H1 (cell line): Measurements from ENCODE around the gene SCAMP2. TPM values are rescaled to one million over a fixed set of nuclear protein-coding genes. Genes with fewer than 3 reads are reported as not detected.

Experiments used
- CTCF ChIA-PET: fragments of 300-600 bp; sonication (Branson Sonifier 250); formaldehyde crosslinking; loops from one replicate; lab custom pipeline; 2021; ENCODE audit not compliant: partially characterized antibody; lab: Charles Lee
- POLR2A ChIA-PET: fragments of 300-600 bp; sonication (Branson Sonifier 250); formaldehyde crosslinking; loops from one replicate; lab custom pipeline; 2021; ENCODE audit warnings: inconsistent platforms; ENCODE audit not compliant: partially characterized antibody; lab: Charles Lee
- DNase-seq, 2 experiments: peaks; one replicate each; pipeline versions ENCODE4 v3.0.0 to v3.0.0-alpha.2; 2010 to 2022; ENCODE audit warnings: low spot score in 2 of 2, low read depth in 1 of 2, mixed read lengths in 1 of 2
- FAIRE-seq: peaks from 2 replicates; lab custom pipeline; 2011; peaks lifted over from hg19 to GRCh38; lab: Jason Lieb, UNC
- H2AFZ ChIP-seq: 2 replicates; pipeline ENCODE4 v1.8.1; 2012; ENCODE audit warnings: low read length, inconsistent platforms
- H2AK5ac ChIP-seq: 2 replicates; pipeline ENCODE4 v1.6.1; 2013; ENCODE audit warnings: low read depth, low read length
- H2BK120ac ChIP-seq: replicated peaks from 2 replicates; pipeline ENCODE3; 2013; ENCODE audit warnings: low read depth, low read length, inconsistent platforms
- H2BK12ac ChIP-seq: 2 replicates; pipeline ENCODE4 v1.6.1; 2013; ENCODE audit warnings: low read depth, low read length
- H2BK15ac ChIP-seq: 2 replicates; pipeline ENCODE4 v1.6.1; 2013; ENCODE audit warnings: low read length
- H2BK20ac ChIP-seq: 2 replicates; pipeline ENCODE4 v1.6.1; 2013; ENCODE audit warnings: low read length
- H2BK5ac ChIP-seq: 2 replicates; pipeline ENCODE4 v1.6.1; 2013; ENCODE audit warnings: low read depth, low read length
- H3K14ac ChIP-seq: 2 replicates; pipeline ENCODE4 v1.6.1; 2013; ENCODE audit warnings: inconsistent platforms; ENCODE audit not compliant: insufficient read length
- H3K18ac ChIP-seq: 2 replicates; pipeline ENCODE4 v1.6.1; 2013; ENCODE audit warnings: low read length; ENCODE audit errors: extremely low read depth
- H3K23ac ChIP-seq: 2 replicates; pipeline ENCODE4 v1.6.1; 2013; ENCODE audit warnings: inconsistent platforms; ENCODE audit not compliant: insufficient read length
- H3K23me2 ChIP-seq: 2 replicates; pipeline ENCODE4 v1.6.1; 2013; ENCODE audit warnings: low read depth, low read length
- H3K27ac ChIP-seq: 2 replicates; pipeline ENCODE4 v1.6.1; 2011; ENCODE audit warnings: low read depth, low read length, inconsistent platforms
- H3K27me3 ChIP-seq, 4 experiments: replicated peaks in 1 of 4; 1 replicate in 1 of 4; 2 replicates in 3 of 4; pipeline versions ENCODE4 v1.6.1 to v1.8.1; 2011 to 2013; ENCODE audit warnings: low read length in 3 of 4, mild to moderate bottlenecking in 3 of 4, inconsistent platforms in 2 of 4, mixed read lengths in 2 of 4, moderate library complexity in 1 of 4; ENCODE audit not compliant: control insufficient read depth in 3 of 4, insufficient read depth in 3 of 4; ENCODE audit errors: extremely low read depth in 1 of 4
- H3K36me3 ChIP-seq, 4 experiments: 2 replicates each; pipeline versions ENCODE4 v1.6.1 to v1.8.1; 2011 to 2013; ENCODE audit warnings: mild to moderate bottlenecking in 4 of 4, low read length in 3 of 4, moderate library complexity in 2 of 4, control low read depth in 1 of 4, inconsistent platforms in 1 of 4; ENCODE audit not compliant: insufficient read depth in 4 of 4, control insufficient read depth in 2 of 4
- H3K4ac ChIP-seq: replicated peaks from 2 replicates; pipeline ENCODE3; 2013; ENCODE audit warnings: low read length, low read depth, mixed read lengths, inconsistent platforms; ENCODE audit not compliant: insufficient read length
- H3K4me1 ChIP-seq, 4 experiments: replicated peaks in 1 of 4; 1 replicate in 1 of 4; 2 replicates in 3 of 4; pipeline versions ENCODE4 v1.6.1 to v1.8.1; 2011 to 2013; ENCODE audit warnings: low read length in 3 of 4, inconsistent platforms in 2 of 4, mixed read lengths in 1 of 4; ENCODE audit not compliant: insufficient read depth in 4 of 4, control insufficient read depth in 3 of 4
- H3K4me2 ChIP-seq, 2 experiments: 2 replicates each; pipeline versions ENCODE4 v1.6.1 to v1.8.1; 2011 to 2013; ENCODE audit warnings: low read depth in 2 of 2, low read length in 2 of 2, control low read depth in 1 of 2, inconsistent platforms in 1 of 2, mild to moderate bottlenecking in 1 of 2; ENCODE audit not compliant: insufficient read depth in 1 of 2
- H3K4me3 ChIP-seq, 4 experiments: fragments of 200-600, 300-600 bp in 1 of 4; sonication (generic), shearing (Covaris generic), sonication (Bioruptor Twin) in 1 of 4; 2 replicates each; pipeline versions ENCODE4 v1.5.1 to v1.8.1; 2011 to 2016; ENCODE audit warnings: low read length in 4 of 4, low read depth in 3 of 4, control low read depth in 2 of 4, inconsistent platforms in 2 of 4, mild to moderate bottlenecking in 2 of 4, mixed read lengths in 1 of 4, moderate library complexity in 1 of 4; ENCODE audit not compliant: insufficient read depth in 2 of 4; ENCODE audit errors: extremely low read depth in 1 of 4
- H3K56ac ChIP-seq: replicated peaks from 2 replicates; pipeline ENCODE3; 2013; ENCODE audit warnings: low read depth, mild to moderate bottlenecking, mixed read lengths, low read length, inconsistent platforms; ENCODE audit not compliant: insufficient read length
- H3K79me1 ChIP-seq: 2 replicates; pipeline ENCODE4 v1.6.1; 2013; ENCODE audit warnings: low read depth, low read length, control low read depth
- H3K79me2 ChIP-seq, 2 experiments: 2 replicates each; pipeline versions ENCODE4 v1.6.1 to v1.8.1; 2012 to 2013; ENCODE audit warnings: low read length in 2 of 2, mild to moderate bottlenecking in 2 of 2, inconsistent platforms in 1 of 2; ENCODE audit not compliant: insufficient read depth in 2 of 2, control insufficient read depth in 1 of 2
- H3K9ac ChIP-seq, 4 experiments: replicated peaks in 1 of 4; 1 replicate in 1 of 4; 2 replicates in 3 of 4; pipeline versions ENCODE4 v1.6.1 to v1.8.1; 2011 to 2013; ENCODE audit warnings: low read depth in 3 of 4, low read length in 3 of 4, control low read depth in 2 of 4, mild to moderate bottlenecking in 2 of 4, moderate library complexity in 2 of 4, inconsistent platforms in 1 of 4; ENCODE audit errors: extremely low read depth in 1 of 4
- H3K9me3 ChIP-seq, 2 experiments: 2 replicates each; pipeline versions ENCODE4 v1.6.1 to v1.8.1; 2012 to 2013; ENCODE audit warnings: mild to moderate bottlenecking in 2 of 2, moderate library complexity in 2 of 2, control low read depth in 1 of 2, inconsistent platforms in 1 of 2, low read depth in 1 of 2, low read length in 1 of 2, mixed read lengths in 1 of 2; ENCODE audit not compliant: insufficient read depth in 2 of 2
- H4K20me1 ChIP-seq, 2 experiments: replicated peaks in 1 of 2; 2 replicates each; pipeline versions ENCODE3 to v1.8.1; 2011 to 2013; ENCODE audit warnings: inconsistent platforms in 2 of 2, low read length in 2 of 2, mild to moderate bottlenecking in 1 of 2; ENCODE audit not compliant: insufficient read depth in 2 of 2, control insufficient read depth in 1 of 2
- H4K5ac ChIP-seq: 2 replicates; pipeline ENCODE4 v1.6.1; 2013; ENCODE audit warnings: low read length, low read depth, mixed read lengths, inconsistent platforms; ENCODE audit not compliant: insufficient read length
- H4K8ac ChIP-seq: 2 replicates; pipeline ENCODE4 v1.8.0; 2013; ENCODE audit warnings: mild to moderate bottlenecking, moderate library complexity, low read length, inconsistent platforms; ENCODE audit not compliant: insufficient read depth; ENCODE audit errors: extremely low read depth
- H4K91ac ChIP-seq: replicated peaks from 2 replicates; pipeline ENCODE3; 2013; ENCODE audit warnings: low read length, mixed read lengths, inconsistent platforms; ENCODE audit not compliant: insufficient read length
- CTCF ChIP-seq, 3 experiments: IDR thresholded peaks; 1 replicate in 2 of 3; 2 replicates in 1 of 3; pipeline versions ENCODE4 v1.5.1 to v1.6.1; 2011; ENCODE audit warnings: low read length in 3 of 3, mild to moderate bottlenecking in 3 of 3, inconsistent platforms in 2 of 3, low read depth in 1 of 3, moderate library complexity in 1 of 3; ENCODE audit not compliant: insufficient read depth in 1 of 3; ENCODE audit errors: control extremely low read depth in 1 of 3
- SP2 ChIP-seq: IDR thresholded peaks from 2 replicates; pipeline ENCODE4 v1.6.1; 2012; ENCODE audit warnings: mild to moderate bottlenecking, low read length, inconsistent platforms
- WGBS, 2 experiments: shearing (Covaris generic) in 1 of 2; methylation state at CpG; one replicate each; pipeline versions ENCODE4 v1.1.6 to v1.1.7; 2013 to 2015; ENCODE audit warnings: low lambda C conversion rate in 2 of 2, mixed read lengths in 2 of 2, inconsistent platforms in 1 of 2, low coverage in 1 of 2, missing lambda C conversion rate in 1 of 2; ENCODE audit not compliant: insufficient replicate concordance in 2 of 2, insufficient coverage in 1 of 2, insufficient read length in 1 of 2; ENCODE audit errors: extremely low coverage in 1 of 2, missing lambda C conversion rate in 1 of 2; 5-methylcytosine and 5-hydroxymethylcytosine counted together
- polyA plus RNA-seq, 7 experiments: library from polyadenylated mRNA; depleted of rRNA in 3 of 7; stranded (reverse) in 5 of 7; unstranded in 2 of 7; fragments of >200 nt in 5 of 7; fragments of 200-250 nt in 2 of 7; gene quantifications; 1 replicate in 5 of 7; 2 replicates in 1 of 7; 4 replicates in 1 of 7; pipeline versions ENCODE4 v1.2.1 to v1.2.3, GENCODE V29; 2011 to 2013; ENCODE audit warnings: missing spikeins in 2 of 7, mixed read lengths in 2 of 7
- total RNA-seq: library from RNA; stranded (reverse); fragmentation: NEBNext Ultra II Directional; extraction: Animal tissue kit (Norgen Biotek cat#: 25700); gene quantifications from 2 replicates; pipeline ENCODE4 v1.2.1, GENCODE V29; 2021

The SCAMP2 gene
- total and polyA plus RNA-seq, 2 of the 8 experiments (the other 6 are each of a cell fraction or from before 2014, with no cell fraction given) = 41.7 to 131 TPM

DNA sequence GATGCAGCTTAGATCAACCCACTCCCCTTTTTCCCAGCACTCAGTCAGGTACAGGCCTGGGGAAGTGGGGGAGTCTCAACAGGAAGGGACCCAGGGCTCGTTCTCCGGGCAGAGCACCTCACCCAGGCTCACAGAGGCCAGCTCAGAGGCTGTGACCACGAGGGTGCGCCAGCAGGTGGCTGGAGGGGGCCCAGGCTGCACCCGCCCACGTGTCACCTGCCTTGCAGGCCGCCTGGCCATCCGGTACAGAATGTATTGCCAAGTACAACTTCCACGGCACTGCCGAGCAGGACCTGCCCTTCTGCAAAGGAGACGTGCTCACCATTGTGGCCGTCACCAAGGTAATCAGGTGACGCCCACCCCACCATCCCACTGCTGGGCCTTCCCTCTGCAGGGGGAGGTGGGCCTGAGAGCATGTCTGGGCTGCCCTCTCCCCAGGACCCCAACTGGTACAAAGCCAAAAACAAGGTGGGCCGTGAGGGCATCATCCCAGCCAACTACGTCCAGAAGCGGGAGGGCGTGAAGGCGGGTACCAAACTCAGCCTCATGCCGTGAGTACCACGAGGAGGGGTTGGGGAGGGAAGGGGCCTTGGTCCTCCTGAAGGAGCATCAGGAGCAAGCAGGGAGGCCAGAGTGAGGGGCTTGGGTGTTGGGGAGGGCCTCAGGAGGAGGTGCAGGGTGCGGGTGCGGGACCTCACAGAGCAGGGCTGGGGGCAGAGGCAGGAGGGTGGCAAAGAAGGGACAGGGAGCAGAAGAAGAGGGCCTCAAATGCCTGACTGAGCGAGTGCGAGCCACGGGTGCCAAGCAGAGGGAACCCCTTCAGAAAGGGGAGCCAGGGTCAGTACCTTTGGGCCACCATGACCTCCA is 74.5 kb downstream of the SCAMP2 start:
- H3K36me3 ChIP-seq = peaks cover 0 to 14% (median 0%) of the 10 kb centered on the region in 4 experiments; a peak in 1 of 8 replicates
- no peak overlapping the region for H3K18ac ChIP-seq
- no peak overlapping the region for H2BK120ac ChIP-seq
- no peak overlapping the region for H2BK20ac ChIP-seq
- TF ChIP-seq CTCF (IDR thresholded peaks at IDR 0.05; ENCODE audit: control extremely low read depth in 1 of 3, insufficient read depth in 1 of 3, low read depth in 1 of 3, low read length in 3 of 3) = peak in 1 of 3 experiments; percentile 5; a peak in 2 of 4 replicates
- TF ChIP-seq SP2 = no peak
- ChIA-PET CTCF (interaction anchor here (0.6 to 53.7 kb wide), 31 partner anchors 8 to 173 kb away, joined by 3 to 1439 read pairs (median 6); partner anchors contain the start of genes CLK3, CPLX3, CSK and LMAN1L), POLR2A (interaction anchor here (0.7 to 3.6 kb wide), 7 partner anchors 11 to 125 kb away, joined by 3 to 20 read pairs (median 3); partner anchors contain the start of gene MPI)
- H4K5ac ChIP-seq = no peak overlapping the region
- DNase-seq (no peak), FAIRE-seq (no peak)
- no peak overlapping the region for H4K91ac ChIP-seq
- no peaks in the 10 kb centered on the region for H3K27me3 ChIP-seq
- H2BK12ac ChIP-seq = no peak overlapping the region
- H3K79me1 ChIP-seq = 0 out of 2 replicates have a peak, but pooled peaks cover 2% of the 10 kb centered on the region
- H2BK5ac ChIP-seq = 0 out of 2 replicates have a peak overlapping the region, but pooled peaks have one; percentile 8
- H2AFZ ChIP-seq = no peak overlapping the region
- no peak overlapping the region for H2AK5ac ChIP-seq
- no peaks in the 10 kb centered on the region for H3K79me2 ChIP-seq
- no peak overlapping the region for H3K14ac ChIP-seq
- no peak overlapping the region for H3K4me2 ChIP-seq
- peaks cover 8 to 21% of the 10 kb centered on the region in 2 experiments for H4K20me1 ChIP-seq
- peak overlapping the region; percentile 57; the same call in 1 of the 2 replicates for H4K8ac ChIP-seq
- no peak overlapping the region for H3K4ac ChIP-seq
- no peak overlapping the region for H2BK15ac ChIP-seq
- H3K9me3 ChIP-seq = no peaks in the 10 kb centered on the region
- H3K9ac ChIP-seq = no peak overlapping the region
- H3K4me3 ChIP-seq = no peak overlapping the region
- H3K23ac ChIP-seq = no peak overlapping the region
- 95% methylated on average over 25 of the region's 25 CpGs; no CpG with 5 or more reads in 1 of the 2 experiments for WGBS, 2 experiments
- no peaks in the 10 kb centered on the region for H3K23me2 ChIP-seq
- peaks cover 0 to 5% (median 2%) of the 10 kb centered on the region in 4 experiments; a peak in 3 of 7 replicates for H3K4me1 ChIP-seq
- H3K27ac ChIP-seq = no peak overlapping the region
- no peak overlapping the region for H3K56ac ChIP-seq
